Vagina (tissue), 2 donors: ENCODE data around the gene SULF2.
"Not testable (repeated sequence)": the region's sequence is repeated elsewhere in the genome, so short reads cannot be mapped to it uniquely, and the experiment has no call there.

Source experiments
- POLR2A ChIP-seq, 2 donors: fragments of 450-650 bp; IDR thresholded peaks; one replicate each; pipeline ENCODE4 v1.6.1; 2017; ENCODE audit warnings: antibody characterized with exemption in 2 of 2, mild to moderate bottlenecking in 2 of 2, moderate library complexity in 2 of 2
- POLR2AphosphoS5 ChIP-seq, 2 donors: sonication (generic); formaldehyde crosslinking; IDR thresholded peaks; one replicate each; pipeline ENCODE4 v1.9.0; 2017; ENCODE audit warnings: antibody characterized with exemption in 2 of 2, mild to moderate bottlenecking in 2 of 2, low read depth in 1 of 2; ENCODE audit not compliant: insufficient read depth in 1 of 2

- not testable (repeated sequence) for TF ChIP-seq POLR2AphosphoS5 (IDR thresholded peaks at IDR 0.05; ENCODE audit: insufficient read depth in 1 of 2, low read depth in 1 of 2); POLR2A (IDR thresholded peaks at IDR 0.05)
Observed at GRCh38 chr20:47831675-47832074, 46.4 kb upstream of the SULF2 start.
